WERI-Rb-1 (cell line): ENCODE measurements around the gene RAC2.

Experiments used
- DNase-seq: peaks from one replicate; pipeline ENCODE4 v3.0.0-alpha.2; 2020
- H3K27ac ChIP-seq: fragments of 250-450 bp; sonication (Bioruptor Pico); 2 replicates; pipeline ENCODE4 v1.5.1; 2020; ENCODE audit warnings: mild to moderate bottlenecking, moderate library complexity
- H3K27me3 ChIP-seq: fragments of 250-450 bp; sonication (Bioruptor Pico); 2 replicates; pipeline ENCODE4 v1.5.1; 2021; ENCODE audit warnings: mild to moderate bottlenecking, low read depth, moderate library complexity; ENCODE audit not compliant: insufficient read depth, severe bottlenecking
- H3K36me3 ChIP-seq: fragments of 250-450 bp; sonication (Bioruptor Pico); 2 replicates; pipeline ENCODE4 v1.5.1; 2020; ENCODE audit warnings: mild to moderate bottlenecking, moderate library complexity
- H3K4me3 ChIP-seq: 2 replicates; pipeline ENCODE4 v1.5.1; 2011; ENCODE audit warnings: low read depth, mild to moderate bottlenecking, control low read depth, low read length
- H3K9me3 ChIP-seq: fragments of 250-450 bp; sonication (Bioruptor Pico); 2 replicates; pipeline ENCODE4 v1.5.1; 2021; ENCODE audit warnings: mild to moderate bottlenecking, moderate library complexity; ENCODE audit not compliant: severe bottlenecking
- CTCF ChIP-seq: IDR thresholded peaks from 2 replicates; pipeline ENCODE4 v1.5.1; 2011; ENCODE audit warnings: low read depth, mild to moderate bottlenecking, control low read depth, inconsistent platforms, low read length

RAC2 gene

GRCh38 chr22:37213941-37214730 lies 29.9 kb downstream of the RAC2 start:
- no peak for DNase-seq

GRCh38 chr22:37213218-37213855 lies 30.7 kb downstream of the RAC2 start:
- Histone ChIP-seq H3K36me3 (no peaks in the 10 kb centered on the region), H3K4me3 (no peak overlapping the region), H3K27me3 (no peaks in the 10 kb centered on the region), H3K27ac (no peak overlapping the region), H3K9me3 (no peaks in the 10 kb centered on the region)
- DNase-seq: no peak
- no peak for TF ChIP-seq CTCF

More at GRCh38 chr22:37213941-37214730, 29.9 kb downstream of the RAC2 start:
- Histone ChIP-seq H3K9me3 (no peaks in the 10 kb centered on the region), H3K36me3 (no peaks in the 10 kb centered on the region), H3K27me3 (no peaks in the 10 kb centered on the region), H3K4me3 (no peak overlapping the region), H3K27ac (no peak overlapping the region)
- TF ChIP-seq CTCF: no peak

GRCh38 chr22:37212174-37212906 lies 31.7 kb downstream of the RAC2 start, which contains the start of gene SSTR3:
Gene SSTR3, minus strand, starts transcription at chr22:37212477. Its CDS starts 4,674 bp downstream, at chr22:37207803.
- TF ChIP-seq CTCF: no peak
- no peaks in the 10 kb centered on the region for H3K27me3 ChIP-seq
- DNase-seq: peak; percentile 63
- peak within 1 kb of the TSS; percentile 28 for H3K27ac ChIP-seq
- H3K4me3 ChIP-seq: no peak within 1 kb of the TSS
- no peaks in the 10 kb centered on the region for H3K9me3 ChIP-seq
- no peaks in the 10 kb centered on the region for H3K36me3 ChIP-seq

GRCh38 chr22:37211866-37212173 lies 32.2 kb downstream of the RAC2 start:
- TF ChIP-seq CTCF: no peak
- DNase-seq: no peak

GRCh38 chr22:37211075-37211865 lies 32.8 kb downstream of the RAC2 start:
- DNase-seq: no peak
- Histone ChIP-seq H3K9me3 (no peaks in the 10 kb centered on the region), H3K36me3 (no peaks in the 10 kb centered on the region)

More at GRCh38 chr22:37211866-37212173, 32.2 kb downstream of the RAC2 start:
- H3K4me3 ChIP-seq: no peak overlapping the region
- H3K9me3 ChIP-seq: no peaks in the 10 kb centered on the region
- no peaks in the 10 kb centered on the region for H3K36me3 ChIP-seq
- no peaks in the 10 kb centered on the region for H3K27me3 ChIP-seq
- H3K27ac ChIP-seq: peak overlapping the region; percentile 28

More at GRCh38 chr22:37211075-37211865, 32.8 kb downstream of the RAC2 start:
- Histone ChIP-seq H3K27ac (no peak overlapping the region), H3K27me3 (no peaks in the 10 kb centered on the region), H3K4me3 (no peak overlapping the region)
- TF ChIP-seq CTCF: no peak
